GM11168 (cell line): ENCODE measurements around the gene KIF26B.

Experiments used
- in situ Hi-C: fragments of 300-500 bp; cut with MboI; formaldehyde crosslinking; loops from one replicate; pipeline ENCODE4 v1.12.0; 2022; ENCODE audit warnings: low sequenced_read_pairs; ENCODE audit not compliant: unreplicated experiment

Gene KIF26B

GRCh38 chr1:245434280-245434679 lies 279.5 kb downstream of the KIF26B start:
- in situ Hi-C loops: no loop called here

DNA sequence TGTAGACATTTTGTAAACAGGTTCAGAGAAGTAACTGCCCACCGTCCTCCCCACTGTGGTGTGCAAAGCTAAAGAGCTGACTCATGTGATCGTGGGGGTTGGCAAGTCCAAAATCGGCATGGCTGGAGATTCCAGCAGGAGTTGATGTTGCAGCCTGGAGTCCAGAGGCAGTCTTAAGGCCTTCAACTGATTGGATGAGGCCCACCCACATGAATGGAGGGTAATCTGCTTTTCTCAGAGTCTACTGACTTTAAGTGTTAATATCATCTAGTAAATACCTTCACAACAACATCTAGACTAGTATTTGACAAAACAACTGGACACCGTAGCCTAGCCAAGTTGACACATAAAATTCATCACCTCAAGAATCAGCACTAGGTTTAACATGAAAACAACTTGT lies 281.6 kb downstream of the KIF26B start:
- in situ Hi-C loops: no loop called here

- in situ Hi-C loops: no loop called here
These were observed 282.7 kb downstream of the KIF26B start for GRCh38 chr1:245437369-245438062.

GRCh38 chr1:245440922-245441321 lies 286.1 kb downstream of the KIF26B start:
- in situ Hi-C loops: no loop called here

GRCh38 chr1:245441689-245442088 lies 286.9 kb downstream of the KIF26B start:
- in situ Hi-C loops: no loop called here

DNA sequence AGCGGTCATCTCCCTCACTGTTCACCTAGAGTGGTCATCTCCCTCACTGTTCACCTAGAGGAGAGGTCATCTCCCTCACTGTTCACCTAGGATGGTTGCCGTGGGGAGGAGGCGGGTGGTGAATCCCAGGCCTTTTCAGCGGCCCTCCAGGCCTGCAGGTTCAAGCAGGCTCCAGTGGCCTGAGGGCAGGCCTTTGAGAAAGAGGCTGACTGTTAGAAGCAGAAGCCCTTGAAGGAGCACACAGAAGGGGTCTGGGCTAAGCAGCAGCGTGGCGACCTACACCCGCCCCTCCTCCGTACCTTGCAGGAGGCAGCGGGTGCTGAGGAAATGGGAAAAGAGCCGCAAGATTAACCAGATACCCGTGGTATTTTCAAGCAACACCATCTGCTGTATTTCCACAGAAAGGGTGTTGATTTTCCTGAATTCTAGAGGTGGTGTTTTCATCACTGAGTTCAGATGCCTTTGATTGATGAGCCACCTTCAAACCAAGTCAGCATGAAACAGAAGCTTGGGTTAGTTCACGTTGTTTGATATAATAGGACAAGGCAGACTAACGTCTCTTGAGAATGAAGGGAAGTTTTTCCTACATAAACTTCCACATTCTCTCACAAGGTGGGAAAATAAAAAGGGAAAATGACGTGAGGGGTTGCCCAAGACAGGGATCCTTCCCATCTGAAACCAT lies 289.5 kb downstream of the KIF26B start:
- in situ Hi-C loops: no loop called here

- in situ Hi-C loops: no loop called here
These were observed 290.2 kb downstream of the KIF26B start for GRCh38 chr1:245444945-245445344.

DNA sequence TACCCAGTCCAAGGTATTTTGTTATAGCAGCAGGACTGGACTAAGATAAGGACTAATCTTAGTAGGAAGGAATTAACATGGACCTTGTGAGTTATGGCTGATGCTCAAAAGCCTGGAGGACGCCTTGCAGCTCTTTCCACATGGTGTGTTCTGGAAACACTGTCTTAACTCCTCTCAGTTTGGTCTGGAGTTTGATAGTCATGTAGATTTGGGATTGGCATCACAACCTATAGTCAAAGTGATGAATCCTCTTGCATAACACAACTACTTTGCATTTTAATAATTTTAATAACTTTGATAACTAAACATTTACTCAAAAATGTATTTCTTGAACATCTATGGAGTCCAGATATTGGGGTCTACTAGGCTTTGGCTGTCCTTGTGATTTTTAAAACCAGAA lies 293.7 kb downstream of the KIF26B start:
- in situ Hi-C loops: no loop called here

GRCh38 chr1:245448975-245449431 lies 294.2 kb downstream of the KIF26B start:
- in situ Hi-C loops: no loop called here

- in situ Hi-C loops: no loop called here
These were observed 298.8 kb downstream of the KIF26B start for GRCh38 chr1:245453541-245453940.

- in situ Hi-C loops: no loop called here
These were observed 299.3 kb downstream of the KIF26B start for GRCh38 chr1:245454051-245454450.

- in situ Hi-C loops: no loop called here
These were observed 302.8 kb downstream of the KIF26B start for GRCh38 chr1:245457562-245457961.

- in situ Hi-C loops: no loop called here
These were observed 303.4 kb downstream of the KIF26B start for GRCh38 chr1:245458234-245458633.

- in situ Hi-C loops: no loop called here
These were observed 304.0 kb downstream of the KIF26B start for GRCh38 chr1:245458761-245459174.

DNA sequence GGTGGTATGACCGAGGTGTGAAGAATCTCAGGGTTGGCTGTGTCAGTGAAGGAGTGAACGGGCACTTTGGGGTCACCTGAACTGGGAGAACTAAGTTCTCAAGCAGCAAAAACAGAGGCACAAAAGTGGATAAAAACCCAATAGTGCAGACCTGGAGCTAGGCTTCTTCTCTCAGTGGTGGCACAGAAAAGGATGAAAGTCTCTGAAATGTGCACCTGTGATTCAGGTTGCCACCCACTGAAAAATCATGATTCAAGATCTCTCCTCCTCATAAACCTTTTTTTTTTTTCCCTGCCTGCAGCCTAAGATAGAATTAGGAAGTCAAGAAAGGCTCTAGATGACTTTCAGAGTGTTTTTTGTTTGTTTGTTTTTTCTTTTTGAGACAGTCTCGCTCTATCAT lies 304.8 kb downstream of the KIF26B start:
- in situ Hi-C loops: no loop called here

DNA sequence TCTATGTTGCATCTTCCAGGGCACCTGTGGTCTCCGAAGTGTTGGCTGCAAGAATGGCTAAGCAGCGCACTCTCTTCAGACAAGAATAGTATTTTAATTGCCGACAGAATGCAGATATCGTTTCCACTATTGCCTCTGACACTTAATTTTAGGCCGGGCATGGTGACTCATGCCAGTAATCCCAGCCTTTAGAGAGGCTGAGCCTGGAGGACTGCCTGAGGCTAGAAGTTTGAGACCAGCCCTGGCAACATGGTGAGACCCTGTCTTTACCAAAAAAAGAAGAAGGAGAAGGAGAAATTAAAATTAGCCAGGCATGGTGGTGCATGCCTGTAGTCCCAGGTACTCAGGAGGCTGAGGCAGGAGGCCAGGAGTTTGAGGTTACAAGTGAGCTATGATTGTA lies 306.9 kb downstream of the KIF26B start:
- in situ Hi-C loops: no loop called here

GRCh38 chr1:245462161-245462560 lies 307.4 kb downstream of the KIF26B start:
- in situ Hi-C loops: no loop called here

GRCh38 chr1:245463392-245464165 lies 308.8 kb downstream of the KIF26B start:
- in situ Hi-C loops: no loop called here

DNA sequence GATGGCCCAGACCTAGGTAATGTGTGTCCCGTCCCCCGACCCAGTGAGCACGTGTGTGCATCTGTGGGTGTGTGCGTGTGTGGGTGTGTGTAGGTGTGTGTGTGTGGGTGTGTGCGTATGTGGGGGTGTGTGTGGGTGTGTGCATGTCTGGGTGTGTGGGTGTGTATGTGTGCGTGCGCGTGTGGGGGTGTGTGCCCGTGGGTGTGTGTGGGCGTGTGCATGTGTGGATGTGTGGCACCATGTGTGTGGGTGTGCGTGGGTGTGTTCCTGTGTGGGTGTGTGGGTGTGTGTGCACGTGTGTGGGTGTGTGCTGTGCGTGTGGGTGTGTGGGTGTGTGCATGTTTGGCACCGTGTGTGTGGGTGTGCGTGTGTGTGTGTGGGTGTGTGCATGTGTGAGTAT lies 309.5 kb downstream of the KIF26B start:
- in situ Hi-C loops: no loop called here

DNA sequence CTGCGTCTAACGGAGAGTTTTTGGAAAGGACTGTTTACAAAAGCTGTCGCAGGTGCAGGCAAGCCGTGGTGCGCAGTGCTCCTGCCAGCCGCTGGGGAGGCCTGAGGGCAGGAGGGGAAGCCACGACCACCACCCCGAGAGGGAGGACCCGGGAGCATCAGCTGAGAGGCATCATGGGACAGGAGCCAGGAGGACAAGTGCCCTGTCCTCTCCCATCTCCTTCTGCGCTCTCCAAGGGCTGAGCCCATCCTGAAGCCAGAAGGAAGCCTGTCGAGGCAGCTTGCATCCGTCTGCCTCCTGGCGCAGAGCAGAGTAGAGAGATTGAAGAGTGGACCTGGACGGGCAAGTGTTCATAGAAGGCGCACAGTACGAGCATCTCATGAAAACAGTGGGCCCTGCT lies 310.9 kb downstream of the KIF26B start:
- in situ Hi-C loops: no loop called here

DNA sequence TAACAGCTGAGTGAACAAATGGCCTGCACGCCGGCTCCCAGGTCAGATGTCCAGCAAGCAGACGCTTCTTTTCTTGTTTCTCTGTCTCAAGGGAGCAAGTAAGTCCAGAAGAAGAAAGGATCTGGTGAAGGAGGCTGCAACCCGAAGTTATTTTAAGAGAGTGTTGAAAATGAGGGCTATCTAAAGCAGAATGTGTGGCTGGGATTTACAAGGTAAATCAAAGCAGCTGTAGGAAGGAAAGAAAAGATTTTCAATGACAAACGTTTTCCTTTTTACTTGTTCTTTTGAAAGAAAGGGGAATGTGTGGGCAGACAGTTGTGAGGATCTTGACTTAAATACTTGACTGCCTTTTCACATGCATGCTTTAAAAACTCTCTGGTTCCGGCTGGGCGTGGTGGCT lies 311.5 kb downstream of the KIF26B start:
- in situ Hi-C loops: no loop called here
